ENCODE measurements around the gene MID2. TPM values are rescaled to one million over a fixed set of nuclear protein-coding genes. Genes with fewer than 3 reads are reported as not detected.

The MID2 gene
- total RNA-seq, 1 experiment from 2014 or later, result 5.1 TPM

DNA sequence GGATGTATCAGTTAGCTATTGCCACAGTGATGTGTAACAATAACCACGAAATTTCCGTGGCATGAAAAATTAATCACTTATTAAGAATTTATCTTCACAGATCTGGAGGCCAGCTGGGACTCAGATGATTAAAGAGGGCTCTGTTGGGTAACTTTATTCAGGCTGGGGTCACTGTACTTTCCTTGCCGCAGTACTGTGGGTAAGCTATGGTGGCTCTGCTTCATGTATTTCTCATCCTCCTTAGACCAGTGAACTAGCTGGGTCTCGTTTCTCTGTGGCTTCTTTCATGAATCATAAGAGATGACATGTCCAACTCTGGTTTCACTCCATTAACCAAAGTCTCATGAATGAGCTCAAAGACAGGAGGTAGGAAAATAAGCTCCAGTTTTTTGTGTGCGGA is 143.0 kb downstream of the MID2 start:
- Histone ChIP-seq H3K9me3 (ENCODE audit: control insufficient read depth in 1 of 2, insufficient read depth in 1 of 2, low read depth in 1 of 2, low read length in 2 of 2) (no peaks in the 10 kb centered on the region), H3K4me2 (ENCODE audit: low read length) (no peak overlapping the region), H3K27ac (ENCODE audit: low read depth, low read length) (no peak overlapping the region), H3K9ac (ENCODE audit: low read length) (no peak overlapping the region), H2AFZ (ENCODE audit: low read depth, low read length, poor library complexity, severe bottlenecking) (no peak overlapping the region), H3K27me3 (ENCODE audit: insufficient read depth, low read length) (no peaks in the 10 kb centered on the region), H3K9me2 (ENCODE audit: insufficient read depth) (no peaks in the 10 kb centered on the region), H3K4me1 (ENCODE audit: control insufficient read depth in 1 of 2, insufficient read depth in 2 of 2, low read length in 2 of 2) (no peaks in the 10 kb centered on the region), H3K36me3 (ENCODE audit: control insufficient read depth in 1 of 2, insufficient read depth in 2 of 2, low read length in 2 of 2) (no peaks in the 10 kb centered on the region), H3K4me3 (replicated peaks in 1 of 2; ENCODE audit: low read depth in 1 of 2, low read length in 2 of 2) (no peak overlapping the region), H4K20me1 (ENCODE audit: insufficient read depth) (no peaks in the 10 kb centered on the region), H3K79me2 (ENCODE audit: insufficient read depth, low read length) (no peaks in the 10 kb centered on the region)
- TF ChIP-seq POLR2AphosphoS5 (IDR thresholded peaks at IDR 0.05; ENCODE audit: low read depth, low read length) (no peak), ZNF274 (IDR thresholded peaks at IDR 0.05; ENCODE audit: low read depth, low read length) (no peak), ELF1 (IDR thresholded peaks at IDR 0.05; ENCODE audit: borderline replicate concordance, low read depth) (no peak), EZH2phosphoT487 (IDR thresholded peaks at IDR 0.05; ENCODE audit: borderline replicate concordance) (no peak), FOSL1 (IDR thresholded peaks at IDR 0.05; ENCODE audit: low read depth) (no peak), EGR1 (IDR thresholded peaks at IDR 0.05; ENCODE audit: low read depth) (no peak), POLR2A (IDR thresholded peaks at IDR 0.05; ENCODE audit: borderline replicate concordance, extremely low read depth, insufficient read depth, insufficient read length) (no peak), RAD21 (IDR thresholded peaks at IDR 0.05; ENCODE audit: low read depth) (no peak), SRF (IDR thresholded peaks at IDR 0.05; ENCODE audit: low read depth) (no peak), YY1 (IDR thresholded peaks at IDR 0.05; ENCODE audit: extremely low read depth, insufficient replicate concordance, low read depth, low read length) (no peak), EZH2 (IDR thresholded peaks at IDR 0.05) (no peak), ZFX (IDR thresholded peaks at IDR 0.05) (no peak), SP1 (IDR thresholded peaks at IDR 0.05; ENCODE audit: low read depth) (no peak)
- TF ChIP-seq, protein P1, sequence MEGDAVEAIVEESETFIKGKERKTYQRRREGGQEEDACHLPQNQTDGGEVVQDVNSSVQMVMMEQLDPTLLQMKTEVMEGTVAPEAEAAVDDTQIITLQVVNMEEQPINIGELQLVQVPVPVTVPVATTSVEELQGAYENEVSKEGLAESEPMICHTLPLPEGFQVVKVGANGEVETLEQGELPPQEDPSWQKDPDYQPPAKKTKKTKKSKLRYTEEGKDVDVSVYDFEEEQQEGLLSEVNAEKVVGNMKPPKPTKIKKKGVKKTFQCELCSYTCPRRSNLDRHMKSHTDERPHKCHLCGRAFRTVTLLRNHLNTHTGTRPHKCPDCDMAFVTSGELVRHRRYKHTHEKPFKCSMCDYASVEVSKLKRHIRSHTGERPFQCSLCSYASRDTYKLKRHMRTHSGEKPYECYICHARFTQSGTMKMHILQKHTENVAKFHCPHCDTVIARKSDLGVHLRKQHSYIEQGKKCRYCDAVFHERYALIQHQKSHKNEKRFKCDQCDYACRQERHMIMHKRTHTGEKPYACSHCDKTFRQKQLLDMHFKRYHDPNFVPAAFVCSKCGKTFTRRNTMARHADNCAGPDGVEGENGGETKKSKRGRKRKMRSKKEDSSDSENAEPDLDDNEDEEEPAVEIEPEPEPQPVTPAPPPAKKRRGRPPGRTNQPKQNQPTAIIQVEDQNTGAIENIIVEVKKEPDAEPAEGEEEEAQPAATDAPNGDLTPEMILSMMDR (IDR thresholded peaks at IDR 0.05 in 2 of 3, conservative IDR thresholded peaks at IDR 0.05 in 1 of 3; ENCODE audit: borderline replicate concordance in 1 of 3, insufficient read depth in 1 of 3, low read depth in 2 of 3, low read length in 2 of 3), result no peak
- TF ChIP-seq, protein P2, sequence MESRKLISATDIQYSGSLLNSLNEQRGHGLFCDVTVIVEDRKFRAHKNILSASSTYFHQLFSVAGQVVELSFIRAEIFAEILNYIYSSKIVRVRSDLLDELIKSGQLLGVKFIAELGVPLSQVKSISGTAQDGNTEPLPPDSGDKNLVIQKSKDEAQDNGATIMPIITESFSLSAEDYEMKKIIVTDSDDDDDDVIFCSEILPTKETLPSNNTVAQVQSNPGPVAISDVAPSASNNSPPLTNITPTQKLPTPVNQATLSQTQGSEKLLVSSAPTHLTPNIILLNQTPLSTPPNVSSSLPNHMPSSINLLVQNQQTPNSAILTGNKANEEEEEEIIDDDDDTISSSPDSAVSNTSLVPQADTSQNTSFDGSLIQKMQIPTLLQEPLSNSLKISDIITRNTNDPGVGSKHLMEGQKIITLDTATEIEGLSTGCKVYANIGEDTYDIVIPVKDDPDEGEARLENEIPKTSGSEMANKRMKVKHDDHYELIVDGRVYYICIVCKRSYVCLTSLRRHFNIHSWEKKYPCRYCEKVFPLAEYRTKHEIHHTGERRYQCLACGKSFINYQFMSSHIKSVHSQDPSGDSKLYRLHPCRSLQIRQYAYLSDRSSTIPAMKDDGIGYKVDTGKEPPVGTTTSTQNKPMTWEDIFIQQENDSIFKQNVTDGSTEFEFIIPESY (IDR thresholded peaks at IDR 0.05; ENCODE audit: extremely low read depth, insufficient replicate concordance, low read length), result no peak
- intact Hi-C loops (cut with micrococcal nuclease), result no loop called here
- DNase-seq (ENCODE audit: low read depth, low spot score), result no peak
- no peak for ATAC-seq
- BruUV-seq (replicated peaks), result no TSS peak
- RAD21 ChIA-PET (ENCODE audit: low non-redundant PET in 1 of 2, low total read pairs in 2 of 2, uncharacterized antibody in 2 of 2, unreplicated experiment in 2 of 2), result no interaction called here
- POLR2A ChIA-PET, result no interaction called here
- CTCF ChIA-PET, result interaction anchor here (0.6 kb wide), 1 partner anchor 256 kb away, joined by 3 read pairs; no protein-coding TSS in a partner anchor

All from HCT116 (cell line).